GM18498 (cell line): ENCODE results near the gene OARD1.
"Not testable (repeated sequence)": the region's sequence is repeated elsewhere in the genome, so short reads cannot be mapped to it uniquely, and the experiment has no call there.

Source experiments
- ATAC-seq: cut with Tn5 transposase; IDR thresholded peaks from one replicate; pipeline ENCODE4 v1.9.1; 2021; ENCODE audit warnings: mild to moderate bottlenecking, moderate library complexity; ENCODE audit not compliant: unreplicated experiment

Gene OARD1

DNA sequence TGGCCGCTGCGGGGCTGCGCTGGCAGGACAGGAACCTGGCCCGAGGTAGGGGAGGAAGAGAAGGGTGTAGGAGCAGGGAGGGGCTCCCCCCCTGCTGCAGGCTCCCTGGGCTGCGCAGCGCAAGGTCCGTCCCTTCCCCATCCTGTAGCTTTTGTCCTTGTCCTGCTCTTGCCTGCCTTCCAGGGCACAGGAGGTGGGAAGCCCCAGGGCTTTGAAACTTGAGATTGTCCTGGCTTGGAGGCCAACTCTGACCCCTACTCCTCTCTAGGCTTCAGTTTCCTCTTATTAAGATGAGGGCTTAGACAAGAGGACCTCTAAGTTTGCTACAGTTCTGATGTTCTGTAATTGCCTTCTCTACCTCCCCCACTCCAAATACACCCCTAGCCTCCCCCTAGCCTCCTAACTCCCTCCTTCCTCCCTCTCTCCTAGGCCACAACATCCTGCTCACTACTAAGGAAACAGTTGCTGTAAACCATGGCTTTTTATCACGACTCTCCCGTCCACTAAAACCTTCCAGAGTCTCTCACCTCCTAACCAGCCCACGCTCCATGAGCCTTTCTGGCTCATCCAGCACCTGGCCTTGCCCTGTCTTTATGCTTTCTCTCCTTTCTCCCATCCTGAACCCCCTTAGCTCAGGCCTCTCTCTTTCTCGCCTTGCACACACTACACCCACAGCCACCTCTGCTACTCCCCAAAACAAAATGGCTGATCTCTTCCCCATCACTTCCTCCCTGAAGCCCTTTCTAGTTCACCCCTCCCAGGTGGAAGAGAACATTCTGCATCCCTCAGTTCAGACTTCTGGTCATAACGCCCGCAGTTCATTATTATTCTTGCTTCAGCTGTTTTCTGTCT, 43.4 kb downstream of the OARD1 start:
- ATAC-seq, result peak; percentile 37

DNA sequence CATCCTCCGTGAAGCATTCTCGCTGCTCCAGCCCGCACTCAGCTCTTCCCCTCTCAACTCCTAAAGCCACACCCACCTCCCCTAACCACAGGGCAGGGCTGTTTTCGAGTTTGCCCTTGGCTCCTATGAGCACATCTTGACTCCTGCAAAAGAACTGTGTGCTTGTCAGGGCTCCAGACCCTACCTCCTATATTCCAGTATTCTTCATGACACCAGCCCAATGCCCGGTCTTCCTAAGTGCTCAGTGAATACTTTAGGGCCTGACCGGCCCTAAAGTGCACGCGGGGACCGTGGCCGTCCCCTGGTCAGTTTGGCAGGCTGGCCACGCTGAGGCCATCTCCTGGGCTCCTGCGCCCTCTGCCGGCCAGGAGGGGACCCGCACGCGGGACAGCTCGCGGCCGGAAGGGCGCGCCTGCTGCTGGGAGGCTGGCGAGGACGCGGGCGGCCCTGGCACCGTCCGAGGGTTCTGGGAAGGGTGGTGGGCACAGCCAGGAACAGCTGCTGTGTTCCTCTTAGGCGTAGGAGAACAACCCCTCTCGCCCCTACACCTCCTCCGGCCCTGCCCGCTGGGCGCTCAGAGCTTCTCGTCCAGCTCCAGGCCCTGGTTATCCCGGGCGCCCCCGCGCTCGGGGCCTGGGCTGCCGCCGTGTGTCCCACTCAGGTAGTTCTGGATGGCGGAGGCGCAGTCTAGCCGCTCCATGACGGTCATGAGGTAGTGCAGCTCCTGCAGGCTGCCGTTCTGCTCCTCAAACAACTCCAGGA, 44.2 kb downstream of the OARD1 start:
- peak; percentile 92 for ATAC-seq

DNA sequence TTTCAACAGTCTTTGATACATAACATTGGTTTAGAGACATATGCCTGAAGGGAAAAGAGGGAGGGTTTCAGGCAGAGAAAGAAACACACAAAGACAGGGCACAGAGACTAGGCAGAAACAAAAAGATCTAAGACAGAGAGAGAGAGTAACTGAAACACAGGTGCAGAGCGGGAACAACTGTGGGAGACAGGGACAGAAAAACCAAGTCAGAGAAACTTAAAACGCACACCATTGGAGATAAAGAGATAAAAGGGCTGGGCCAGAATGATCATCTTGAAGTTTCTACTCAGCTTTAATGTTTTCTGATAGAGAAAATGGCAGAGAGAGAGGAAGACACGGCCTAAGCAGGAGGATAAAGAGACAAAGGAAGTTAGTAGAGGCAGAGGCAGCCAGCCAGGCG, 44.9 kb downstream of the OARD1 start:
- no peak for ATAC-seq

DNA sequence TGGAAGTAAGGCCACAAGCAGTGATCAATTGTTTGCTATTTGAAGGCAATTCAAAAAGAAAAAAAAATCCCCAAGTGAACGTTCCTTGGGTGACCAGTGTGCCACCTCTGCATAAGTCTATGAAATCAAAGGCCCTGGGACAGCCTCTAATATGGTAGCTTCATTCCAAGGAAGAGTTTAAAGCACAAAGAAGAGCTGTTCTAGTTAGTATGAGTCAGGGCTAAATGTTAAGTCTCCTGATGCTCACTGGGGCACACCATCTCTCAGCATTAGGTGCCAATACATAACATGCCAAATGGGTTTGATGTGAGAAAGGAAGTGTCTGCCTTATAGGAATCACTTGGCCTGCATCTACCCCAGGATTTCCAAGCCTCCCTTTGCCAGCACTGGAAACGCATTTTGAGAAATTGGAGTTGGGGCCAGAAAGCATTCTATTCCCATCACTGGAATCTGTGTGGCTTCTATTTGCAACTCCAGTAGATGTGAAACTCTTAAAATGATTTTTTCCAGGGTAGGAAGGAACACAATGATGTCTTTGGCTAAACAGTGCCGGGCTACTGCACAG, 46.1 kb downstream of the OARD1 start:
- ATAC-seq, result no peak

DNA sequence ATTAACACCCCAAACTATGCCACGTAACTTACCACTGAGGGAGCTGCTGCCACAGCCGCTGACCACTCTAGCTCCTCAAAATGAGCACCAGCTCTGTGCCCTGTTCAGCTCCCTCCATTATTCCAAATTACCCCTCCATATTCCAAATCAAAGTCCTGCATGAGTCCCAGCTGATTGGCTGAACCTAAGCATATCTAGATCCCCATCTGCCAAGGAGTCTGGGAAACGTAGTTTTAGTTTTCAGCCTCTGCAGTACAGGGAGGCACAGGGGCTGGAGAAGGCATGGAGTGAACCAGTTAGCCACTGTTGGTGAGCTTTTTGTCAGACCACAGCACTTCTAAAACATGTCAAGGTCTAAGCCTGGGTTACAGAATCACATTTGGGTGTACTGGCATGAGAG, 49.0 kb downstream of the OARD1 start:
- ATAC-seq, result no peak

DNA sequence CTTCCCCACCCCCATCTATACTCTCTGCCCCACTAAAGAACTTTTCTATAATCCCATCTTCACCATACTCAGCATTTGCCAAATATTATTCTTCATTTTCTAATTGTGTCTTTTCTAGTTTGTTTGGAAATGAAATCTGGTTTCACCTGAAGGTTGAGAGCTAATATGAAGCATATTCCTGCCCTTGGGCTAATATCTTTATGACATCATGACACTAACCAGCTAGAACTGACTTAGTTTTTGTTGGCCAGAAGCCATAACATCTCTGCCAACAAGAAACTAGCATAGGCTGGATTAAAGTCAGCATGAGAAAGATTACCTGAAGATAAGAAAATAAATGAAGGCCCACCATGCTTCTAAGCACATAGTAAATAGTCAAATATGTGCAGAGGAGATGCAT, 49.9 kb downstream of the OARD1 start:
- ATAC-seq, result no peak

DNA sequence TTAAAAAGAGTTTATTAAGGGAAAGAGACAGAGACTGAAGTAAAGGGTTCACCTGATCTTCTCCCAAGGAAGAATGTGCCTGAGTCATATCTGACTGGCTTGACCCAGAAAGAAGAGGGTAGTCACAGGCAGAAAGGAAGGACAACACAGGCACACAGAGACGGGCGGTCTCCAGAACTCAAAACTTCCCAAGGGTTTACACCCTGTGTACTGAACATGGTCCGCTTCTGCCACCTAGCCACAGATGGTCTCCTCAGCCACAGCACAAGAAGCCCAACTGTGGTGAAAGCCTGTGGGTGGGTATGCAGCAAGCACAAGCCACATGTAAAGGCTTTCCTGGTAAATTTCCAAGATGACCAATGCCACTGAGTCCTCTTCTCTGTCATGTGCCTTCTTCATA, 50.3 kb downstream of the OARD1 start:
- ATAC-seq, result no peak

DNA sequence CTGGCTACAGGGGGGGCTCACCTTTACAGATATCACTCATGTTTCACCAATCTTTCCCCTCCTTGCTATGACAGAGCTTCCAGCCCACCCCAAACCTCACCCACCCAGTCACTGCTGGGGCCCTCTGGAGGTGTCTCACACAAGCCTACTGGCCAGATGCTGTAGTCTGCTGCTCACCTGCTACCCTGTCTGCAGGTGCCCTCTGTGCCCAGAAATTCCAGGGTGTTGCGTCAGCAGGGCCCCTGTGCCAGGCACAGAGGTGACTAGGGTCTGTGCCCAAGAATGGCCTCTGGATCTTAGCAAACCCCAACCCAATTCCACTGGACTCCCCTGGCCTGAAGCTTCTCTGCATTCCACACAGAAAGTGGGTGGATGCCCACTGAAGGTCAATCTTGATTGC, 54.5 kb downstream of the OARD1 start:
- ATAC-seq, result no peak

DNA sequence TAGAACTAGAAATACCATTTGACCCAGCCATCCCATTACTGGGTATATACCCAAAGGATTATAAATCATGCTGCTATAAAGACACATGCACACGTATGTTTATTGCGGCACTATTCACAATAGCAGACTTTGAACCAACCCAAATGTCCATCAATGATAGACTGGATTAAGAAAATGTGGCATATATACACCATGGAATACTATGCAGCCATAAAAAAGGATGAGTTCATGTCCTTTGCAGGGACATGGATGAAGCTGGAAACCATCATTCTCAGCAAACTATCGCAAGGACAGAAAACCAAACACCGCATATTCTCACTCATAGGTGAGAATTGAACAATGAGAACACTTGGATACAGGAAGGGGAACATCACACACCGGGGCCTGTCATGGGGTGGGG, 56.3 kb downstream of the OARD1 start:
- ATAC-seq, result not testable (repeated sequence)

DNA sequence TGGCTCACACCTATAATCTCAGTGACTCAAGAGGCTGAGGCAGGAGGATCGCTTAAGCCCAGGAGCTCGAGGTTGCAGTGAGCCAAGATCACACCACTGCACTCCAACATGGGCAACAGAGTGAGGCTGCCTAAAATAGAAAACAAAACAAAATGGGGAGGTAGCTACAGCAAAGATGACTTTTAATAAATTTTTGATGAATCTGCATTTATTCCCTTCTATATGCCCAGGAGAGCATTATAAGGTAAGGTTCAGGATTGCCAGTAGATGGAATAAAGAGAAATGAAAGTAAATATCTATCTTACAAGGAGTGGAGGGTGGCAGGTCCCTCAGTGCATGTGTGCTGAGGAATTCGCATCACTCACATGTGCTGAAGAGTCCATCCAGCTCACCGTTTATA, 57.4 kb downstream of the OARD1 start:
- ATAC-seq, result no peak
